HEK293 (cell line): ENCODE measurements around the gene KLK11.

Experiments used
- BCL11A ChIP-seq: fragments of 450-650 bp; formaldehyde crosslinking; IDR thresholded peaks from 2 replicates; pipeline ENCODE4 v1.5.1; 2016; ENCODE audit warnings: low read depth, missing biosample characterization, missing genetic modification characterization
- ZBTB8A ChIP-seq: fragments of 450-650 bp; formaldehyde crosslinking; IDR thresholded peaks from 2 replicates; pipeline ENCODE4 v1.5.1; 2016; ENCODE audit warnings: missing biosample characterization, missing genetic modification characterization
- ZNF202 ChIP-seq: fragments of 450-650 bp; formaldehyde crosslinking; IDR thresholded peaks from 2 replicates; pipeline ENCODE4 v1.5.1; 2016; ENCODE audit warnings: missing biosample characterization, missing genetic modification characterization, borderline replicate concordance
- ZNF394 ChIP-seq: fragments of 450-650 bp; formaldehyde crosslinking; IDR thresholded peaks from 2 replicates; pipeline ENCODE4 v1.5.1; 2016; ENCODE audit warnings: missing biosample characterization, missing genetic modification characterization, mild to moderate bottlenecking, moderate library complexity, borderline replicate concordance
- ZNF433 ChIP-seq: fragments of 450-650 bp; formaldehyde crosslinking; IDR thresholded peaks from 2 replicates; pipeline ENCODE4 v1.5.1; 2016; ENCODE audit warnings: missing biosample characterization, missing genetic modification characterization, low read depth
- ZNF785 ChIP-seq: fragments of 450-650 bp; formaldehyde crosslinking; IDR thresholded peaks from 2 replicates; pipeline ENCODE4 v1.5.1; 2016; ENCODE audit warnings: missing biosample characterization, missing genetic modification characterization

DNA sequence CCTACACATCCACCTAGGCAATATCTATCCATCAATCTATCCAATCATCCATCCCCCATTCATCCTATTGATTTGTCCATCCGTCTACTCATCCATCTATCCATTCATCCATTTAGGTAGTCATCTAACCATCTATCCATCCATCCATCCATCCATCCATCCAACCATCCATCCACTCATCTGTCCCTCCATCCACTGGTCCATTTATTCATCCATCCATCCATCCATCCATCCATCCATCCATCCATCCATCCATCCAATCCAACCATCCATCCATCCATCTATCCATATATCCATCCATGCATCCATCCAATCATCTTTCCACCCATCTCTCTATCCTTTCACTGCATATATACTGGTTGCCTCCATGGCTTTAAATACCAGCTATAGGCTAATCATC is 34.6 kb upstream of the KLK11 start:
- TF ChIP-seq ZNF433 (tag by site-specific recombination) (no peak), ZNF394 (tag by site-specific recombination) (no peak), ZBTB8A (no peak), BCL11A (tag by site-specific recombination) (no peak), ZNF202 (no peak), ZNF785 (tag by site-specific recombination) (no peak)
